GM19025 (cell line): ENCODE data around the gene CACNA2D2.

Source experiments
- ATAC-seq: cut with Tn5 transposase; IDR thresholded peaks from one replicate; pipeline ENCODE4 v1.9.1; 2021; ENCODE audit warnings: mild to moderate bottlenecking, low read depth, moderate library complexity; ENCODE audit not compliant: unreplicated experiment

Gene CACNA2D2

DNA sequence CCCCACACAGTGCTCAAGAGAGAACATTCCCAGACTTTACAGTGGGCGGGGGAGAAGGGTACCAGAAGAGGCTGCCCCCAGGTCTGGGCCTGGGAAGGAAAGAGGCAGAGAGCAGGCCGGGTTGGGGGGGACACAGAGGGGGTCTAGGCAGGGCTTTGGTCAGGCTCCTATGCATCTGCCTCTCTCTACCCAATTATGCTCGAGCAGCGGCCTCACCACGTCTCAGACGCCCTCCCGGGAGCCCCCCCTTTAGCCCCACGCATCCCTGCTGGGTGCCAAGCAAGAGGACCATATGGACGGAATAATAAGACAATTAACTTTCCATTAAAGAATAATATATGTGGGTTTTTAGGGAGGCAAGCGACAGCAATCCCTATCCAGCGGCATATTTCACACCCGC is 32.8 kb downstream of the CACNA2D2 start:
- ATAC-seq, result no peak

DNA sequence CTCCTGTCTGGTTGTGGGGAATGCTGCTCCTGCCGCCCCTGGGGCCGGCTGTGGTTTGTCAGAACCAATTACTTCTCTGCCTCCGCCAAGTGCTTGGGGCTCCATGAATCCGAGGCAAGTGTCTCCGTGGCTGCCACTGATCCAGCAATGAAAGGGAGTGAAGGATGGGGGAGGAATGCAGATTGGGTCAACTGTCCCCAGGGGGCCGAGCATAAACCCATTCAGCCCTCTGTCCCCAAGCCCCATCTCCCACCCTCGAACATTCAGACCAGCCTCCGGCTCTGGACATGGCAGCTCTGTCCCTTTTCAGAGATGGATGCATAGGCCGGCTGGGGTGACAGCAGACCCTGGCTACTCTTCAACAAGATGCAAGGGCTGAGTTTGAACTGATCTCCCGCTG is 35.5 kb downstream of the CACNA2D2 start:
- ATAC-seq, result no peak

DNA sequence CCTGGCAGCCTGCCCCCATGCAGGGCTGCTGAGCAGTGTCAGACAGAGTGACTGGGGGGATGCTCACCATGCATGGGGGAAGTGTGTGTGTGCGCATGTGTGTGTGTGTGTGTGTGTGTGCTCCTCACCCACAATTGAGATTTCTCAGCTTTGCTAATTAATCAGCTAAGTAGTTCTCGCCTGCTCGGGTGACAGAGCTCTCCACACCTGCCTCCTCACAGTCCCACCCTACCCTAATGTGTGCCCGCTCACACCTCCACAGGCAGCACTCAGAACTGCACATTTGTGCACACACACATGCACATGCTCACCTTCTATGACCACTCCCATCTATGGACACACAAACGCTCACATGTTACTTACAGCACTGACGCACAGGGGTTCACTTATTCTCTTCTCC is 37.3 kb downstream of the CACNA2D2 start:
- ATAC-seq, result no peak

DNA sequence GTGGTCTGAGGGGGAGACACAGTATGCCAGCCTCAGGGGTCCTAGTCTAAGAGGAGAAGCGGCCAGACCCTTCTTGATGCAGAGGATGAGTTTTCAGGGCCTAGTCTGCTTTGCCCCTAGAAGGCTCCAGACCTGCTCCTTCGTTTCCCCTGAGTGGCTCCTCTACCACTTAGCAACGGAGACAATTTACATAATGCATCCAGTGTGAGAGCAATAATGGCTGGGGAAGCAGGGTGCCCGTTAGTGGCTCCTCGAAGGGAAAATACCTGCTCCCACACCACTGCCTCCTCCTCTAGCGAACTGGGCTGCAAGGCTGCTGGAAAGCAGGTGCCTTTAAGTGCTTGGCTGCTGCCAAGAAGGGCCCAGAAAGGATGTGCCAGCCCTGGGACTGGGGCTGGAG is 38.9 kb downstream of the CACNA2D2 start:
- ATAC-seq, result no peak

DNA sequence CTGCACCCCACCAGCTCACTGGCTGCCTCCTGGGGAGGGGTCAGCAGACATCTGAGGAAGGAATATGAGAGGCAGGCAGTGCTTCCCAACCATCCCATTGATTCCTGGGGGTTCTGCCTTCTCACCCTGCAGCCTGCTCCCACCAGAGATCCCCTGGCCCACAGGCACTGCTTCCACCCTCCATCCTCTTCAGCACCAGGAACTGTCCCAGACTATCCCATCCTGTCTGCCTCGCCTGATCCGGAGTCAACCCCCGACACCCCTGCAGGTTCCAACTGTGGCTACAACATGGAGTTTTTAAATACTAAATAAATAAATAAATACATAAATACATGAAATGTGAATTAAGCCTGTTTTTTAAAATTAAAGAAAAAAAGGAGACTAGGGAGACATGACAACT is 43.6 kb downstream of the CACNA2D2 start:
- no peak for ATAC-seq

DNA sequence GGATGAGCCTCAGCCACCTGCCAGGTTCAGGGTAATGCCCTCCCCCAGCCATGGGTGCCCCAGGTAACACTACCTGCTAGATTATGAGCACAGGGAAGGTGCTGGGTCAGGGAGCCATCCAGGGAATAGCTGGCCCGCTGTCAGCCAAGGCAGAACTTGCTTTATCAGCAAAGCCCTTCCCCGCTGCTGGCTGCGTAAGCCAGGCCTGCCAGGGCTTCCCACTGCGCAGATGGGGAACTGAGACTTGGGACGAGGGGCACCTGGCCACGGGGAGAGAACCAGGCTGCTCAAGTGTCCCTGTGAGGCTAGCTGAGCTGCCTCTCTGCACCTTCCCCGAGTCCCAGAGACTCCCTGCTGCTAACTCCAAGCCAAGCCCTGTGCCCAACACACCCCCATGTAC is 45.4 kb downstream of the CACNA2D2 start:
- no peak for ATAC-seq

DNA sequence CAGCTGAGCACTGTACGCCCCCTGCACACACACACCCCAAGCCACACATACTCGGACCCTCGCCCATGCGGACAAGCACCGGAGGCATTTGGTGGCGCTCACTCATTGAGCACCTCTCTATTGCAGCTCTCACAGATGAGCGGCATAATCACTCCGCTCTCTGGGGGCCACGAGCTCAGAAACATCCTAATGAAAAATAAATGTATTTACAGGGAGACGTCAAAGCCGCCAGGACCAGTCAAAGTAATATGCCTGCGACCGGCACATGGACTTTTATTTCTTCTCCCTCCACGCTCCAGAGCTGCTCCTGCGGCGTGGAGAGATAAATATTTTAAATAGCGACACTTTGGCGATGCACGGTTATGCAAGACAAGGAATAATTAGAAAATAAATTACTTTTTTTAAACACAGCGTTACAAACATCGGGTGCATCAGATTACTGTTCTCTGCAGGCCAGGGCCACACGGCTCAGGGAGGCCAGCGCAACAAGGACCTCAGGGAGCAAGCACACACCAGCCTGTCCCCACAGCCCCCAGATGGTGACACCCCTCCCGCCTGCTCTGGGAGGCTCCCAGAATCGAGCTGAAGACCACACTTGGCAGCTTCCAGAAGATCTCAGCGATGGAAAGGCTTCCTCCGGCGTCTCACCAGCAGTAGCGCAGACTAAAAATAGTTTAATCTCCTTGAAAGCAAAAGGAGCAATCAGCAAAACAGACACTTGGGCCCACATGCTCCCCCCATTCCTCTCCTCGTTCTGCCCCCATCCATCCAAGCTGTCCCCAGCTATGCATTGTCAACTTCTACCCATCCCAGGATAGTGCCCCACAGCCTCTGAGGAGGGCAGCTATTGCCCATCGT is 48.0 kb downstream of the CACNA2D2 start:
- ATAC-seq, result no peak

DNA sequence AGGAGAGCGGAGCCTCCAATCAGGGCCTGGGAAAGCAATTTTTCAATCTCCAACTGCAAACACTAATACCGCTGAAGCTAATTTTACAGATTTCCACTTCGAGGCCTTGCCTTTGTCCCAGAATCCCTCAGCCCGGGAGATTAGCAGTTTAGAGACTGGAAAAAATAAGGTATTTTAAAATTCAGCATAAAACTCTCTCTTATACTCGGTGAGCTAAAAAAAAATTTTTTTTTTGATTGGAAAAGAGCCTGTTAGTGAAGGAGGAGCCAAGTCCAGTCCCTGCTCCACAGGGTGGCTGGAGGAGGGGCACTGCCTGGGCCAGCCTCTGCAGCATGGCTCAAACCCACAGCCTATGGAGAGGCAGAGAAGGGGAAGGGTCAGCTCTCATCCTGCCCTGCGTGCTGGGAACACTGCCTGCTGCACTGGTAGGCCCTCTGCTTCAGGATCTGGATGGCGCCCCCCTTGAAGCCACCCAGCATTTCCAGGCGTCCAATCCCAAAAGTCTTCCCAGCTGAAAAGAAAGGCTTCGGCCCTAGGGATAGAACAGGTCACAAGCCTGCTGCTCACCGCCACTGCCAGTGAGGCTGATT is 48.9 kb downstream of the CACNA2D2 start:
- ATAC-seq, result no peak

DNA sequence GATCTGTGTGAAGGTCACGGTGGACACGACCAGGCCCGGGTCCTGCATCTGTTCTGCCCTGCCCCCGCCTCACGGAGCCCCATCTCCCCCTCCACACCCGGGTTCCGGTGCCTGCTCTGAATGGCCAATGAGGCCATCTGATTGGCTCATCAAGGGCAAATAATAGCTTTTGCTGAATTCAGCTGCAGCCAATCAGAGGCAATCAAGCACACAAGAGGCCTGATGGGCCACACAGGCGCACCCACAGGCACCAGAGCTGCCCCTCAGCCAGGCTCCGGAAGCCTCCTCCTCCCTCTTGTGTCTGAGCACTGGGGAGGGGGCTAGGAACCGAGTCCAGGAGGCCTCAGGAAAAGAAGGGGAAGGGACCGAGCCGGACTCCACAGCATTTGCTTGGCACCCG is 49.5 kb downstream of the CACNA2D2 start:
- no peak for ATAC-seq

DNA sequence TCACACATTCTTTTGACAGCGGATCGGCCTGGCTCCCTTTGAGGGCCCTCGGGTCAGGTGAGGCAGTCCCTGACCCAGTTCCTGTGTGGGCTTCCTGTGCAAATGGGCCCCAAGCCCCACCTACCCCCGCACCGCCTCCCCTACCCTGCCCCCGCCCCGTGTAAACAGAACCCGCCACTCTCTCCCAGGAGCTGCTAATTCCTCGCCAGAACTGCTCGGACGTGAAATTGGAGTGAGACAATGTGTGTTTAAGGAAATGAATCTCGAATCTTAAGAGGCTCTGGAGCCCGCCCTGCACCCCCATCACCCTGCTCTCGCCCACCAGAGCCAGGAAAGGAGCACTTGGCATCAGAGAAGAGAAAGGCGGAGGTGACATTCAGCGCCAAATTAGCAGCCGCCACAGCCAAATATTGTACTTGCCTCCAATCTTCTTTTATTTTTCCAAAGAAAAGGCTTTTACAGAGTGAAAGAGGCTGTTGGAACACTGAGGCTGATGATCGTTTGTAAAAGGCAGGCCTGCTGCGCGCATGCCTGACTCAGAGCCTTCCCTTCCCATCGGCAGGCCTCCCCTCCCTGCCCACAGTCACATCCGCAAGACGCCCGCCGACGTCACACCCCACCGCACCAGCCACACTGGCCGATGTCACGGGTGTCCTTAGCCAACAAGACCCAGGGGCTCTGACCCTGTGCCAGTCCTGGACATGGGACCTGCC is 53.1 kb downstream of the CACNA2D2 start:
- ATAC-seq, result no peak

DNA sequence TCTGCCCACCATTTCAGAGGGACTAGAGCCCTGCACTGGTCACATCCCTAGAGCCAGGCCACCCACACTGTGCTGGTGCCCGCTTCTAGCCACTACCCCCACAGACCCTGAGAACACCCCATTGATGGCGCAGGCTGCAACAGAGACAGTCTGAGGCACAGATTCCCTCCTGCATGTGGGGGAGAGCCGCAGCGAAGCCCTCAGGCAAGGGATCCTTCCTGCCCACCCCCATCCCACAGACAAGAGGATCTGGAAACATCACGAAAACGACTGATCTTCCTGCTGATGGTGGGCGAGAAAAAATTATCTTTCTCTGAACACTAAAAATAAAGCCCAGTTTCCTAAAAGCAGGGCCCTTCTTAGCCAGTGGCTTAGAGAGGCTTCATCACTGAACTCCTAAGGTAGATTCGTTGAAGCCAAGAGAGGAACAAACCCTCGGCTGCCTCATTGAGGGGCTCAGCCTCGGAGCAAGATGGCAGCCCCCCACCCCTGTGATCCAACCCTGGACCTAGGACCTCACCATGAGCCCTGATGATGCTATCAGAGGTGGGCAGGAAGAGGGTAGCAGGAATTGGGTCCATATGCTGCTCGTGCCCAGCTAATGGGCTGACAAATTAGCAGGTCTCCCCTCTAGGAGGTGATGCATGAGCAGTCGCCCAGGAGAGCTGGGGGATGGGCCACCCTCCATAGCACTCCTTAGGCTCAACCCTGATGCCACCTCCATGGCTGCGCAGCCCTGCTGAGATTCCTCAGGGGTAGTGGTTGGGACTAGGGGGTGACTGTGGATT is 54.5 kb downstream of the CACNA2D2 start:
- no peak for ATAC-seq

DNA sequence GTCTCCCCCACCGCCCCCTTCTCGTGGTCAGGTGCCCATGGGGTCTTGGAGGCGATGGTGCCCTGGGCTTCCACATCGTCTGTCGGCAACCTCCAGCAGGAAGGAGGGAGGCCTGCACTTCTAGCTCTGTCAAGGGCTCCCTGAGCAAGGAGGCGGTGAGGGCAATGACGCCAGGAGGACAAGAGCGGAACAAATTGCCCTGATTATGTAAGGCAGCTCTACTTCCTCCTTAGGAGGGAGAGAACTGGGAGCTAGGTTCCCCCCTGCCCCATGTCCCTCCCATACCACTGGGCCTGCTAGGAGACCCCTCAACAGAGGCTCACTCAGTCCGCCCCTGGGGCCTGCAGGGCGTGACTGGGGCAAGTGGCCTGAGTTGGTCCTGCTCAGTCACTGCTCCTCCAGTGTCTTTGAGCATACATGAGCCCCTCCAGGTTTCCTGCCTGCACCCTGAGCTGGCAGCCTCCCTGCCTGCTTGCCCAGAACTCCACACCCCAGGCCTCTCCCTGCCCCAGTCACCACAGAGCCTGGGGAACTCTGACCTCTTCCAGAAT is 56.1 kb downstream of the CACNA2D2 start:
- no peak for ATAC-seq

DNA sequence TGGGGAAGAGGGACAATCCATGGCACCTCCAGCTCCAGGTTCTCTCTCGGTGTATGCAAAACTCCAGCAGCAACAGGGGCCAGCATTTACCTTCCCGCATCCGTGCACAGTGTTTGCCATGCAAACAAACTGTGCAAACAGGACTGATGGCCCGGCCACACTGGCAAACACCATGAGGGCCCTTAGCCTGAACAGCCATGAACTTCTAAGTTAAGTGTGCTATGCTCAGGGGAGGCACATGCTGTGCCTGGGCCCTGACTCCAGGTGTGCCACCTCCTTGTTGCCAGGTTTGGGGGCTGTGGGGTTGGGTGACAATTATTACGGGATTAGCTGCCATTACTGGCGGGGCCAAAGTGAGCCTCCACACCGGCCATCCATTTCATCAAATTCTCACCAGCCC is 57.5 kb downstream of the CACNA2D2 start:
- no peak for ATAC-seq

DNA sequence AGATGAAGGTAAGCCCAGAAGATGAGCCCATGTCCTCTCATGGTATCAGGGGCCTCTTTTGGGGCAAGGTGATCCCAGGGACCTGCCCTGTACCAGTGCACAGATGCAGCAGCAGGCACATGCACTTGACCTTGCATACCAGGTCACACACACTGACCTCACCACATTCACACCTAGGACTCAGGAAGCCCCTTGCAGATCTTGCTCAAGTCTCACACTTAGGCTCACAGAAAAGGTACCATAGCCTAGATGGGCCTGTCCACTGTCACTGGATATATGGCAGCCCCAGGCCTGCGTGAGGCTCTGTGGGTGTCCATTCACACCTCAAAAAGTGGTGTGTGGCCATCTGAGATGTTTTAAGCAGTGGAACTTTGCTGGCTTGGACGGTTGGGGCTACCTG is 58.7 kb downstream of the CACNA2D2 start:
- ATAC-seq, result no peak

DNA sequence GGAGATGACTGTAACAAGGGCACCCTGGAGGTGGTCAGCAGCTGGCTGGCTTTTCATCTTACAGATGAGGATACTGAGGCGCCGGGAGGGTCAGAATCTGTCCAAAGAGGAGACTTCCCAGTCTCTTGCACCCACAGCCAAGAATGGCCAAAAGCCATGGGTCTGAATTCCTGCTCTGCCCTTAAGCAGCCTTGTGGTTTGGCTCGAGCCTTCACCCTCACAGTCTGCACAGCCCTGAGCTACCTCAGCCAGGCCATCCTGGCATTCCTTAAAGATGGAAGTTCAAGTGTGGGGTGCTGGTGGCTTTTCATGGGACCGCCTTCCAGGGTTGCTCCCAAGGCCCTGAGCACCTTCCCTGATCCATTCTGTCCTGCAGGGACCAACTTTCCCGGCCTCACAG is 59.2 kb downstream of the CACNA2D2 start:
- no peak for ATAC-seq

DNA sequence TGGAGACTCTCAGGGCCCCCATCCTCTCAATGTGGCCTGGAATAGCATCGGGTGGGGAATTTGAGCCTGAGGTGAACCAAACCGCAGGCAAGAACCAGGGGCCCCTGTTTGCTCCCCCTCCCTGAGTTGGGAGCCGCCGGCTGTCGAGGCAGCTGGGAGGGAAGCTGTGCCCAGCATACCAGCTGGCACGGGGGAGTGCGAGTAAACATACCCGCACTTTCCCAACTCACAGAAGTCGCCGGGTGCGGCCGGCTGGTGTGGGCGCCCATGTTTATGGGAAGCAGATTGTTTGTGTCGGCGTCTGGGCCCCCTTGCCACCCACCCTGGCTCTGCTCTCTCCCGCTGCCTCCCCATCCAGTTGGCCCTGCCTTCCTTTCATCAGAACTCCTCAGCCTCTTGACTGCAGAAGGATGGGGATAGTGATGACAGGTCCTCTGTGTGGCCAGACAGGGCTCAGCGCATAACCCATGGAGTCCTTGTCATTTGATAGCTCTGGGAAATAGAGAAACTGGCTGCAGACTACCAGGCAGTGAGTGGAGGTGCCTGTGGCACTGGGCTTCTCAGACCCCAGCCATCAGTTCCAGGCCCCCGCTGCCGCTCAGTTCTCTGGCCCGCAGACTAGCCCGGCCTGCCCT is 60.4 kb downstream of the CACNA2D2 start:
- no peak for ATAC-seq

DNA sequence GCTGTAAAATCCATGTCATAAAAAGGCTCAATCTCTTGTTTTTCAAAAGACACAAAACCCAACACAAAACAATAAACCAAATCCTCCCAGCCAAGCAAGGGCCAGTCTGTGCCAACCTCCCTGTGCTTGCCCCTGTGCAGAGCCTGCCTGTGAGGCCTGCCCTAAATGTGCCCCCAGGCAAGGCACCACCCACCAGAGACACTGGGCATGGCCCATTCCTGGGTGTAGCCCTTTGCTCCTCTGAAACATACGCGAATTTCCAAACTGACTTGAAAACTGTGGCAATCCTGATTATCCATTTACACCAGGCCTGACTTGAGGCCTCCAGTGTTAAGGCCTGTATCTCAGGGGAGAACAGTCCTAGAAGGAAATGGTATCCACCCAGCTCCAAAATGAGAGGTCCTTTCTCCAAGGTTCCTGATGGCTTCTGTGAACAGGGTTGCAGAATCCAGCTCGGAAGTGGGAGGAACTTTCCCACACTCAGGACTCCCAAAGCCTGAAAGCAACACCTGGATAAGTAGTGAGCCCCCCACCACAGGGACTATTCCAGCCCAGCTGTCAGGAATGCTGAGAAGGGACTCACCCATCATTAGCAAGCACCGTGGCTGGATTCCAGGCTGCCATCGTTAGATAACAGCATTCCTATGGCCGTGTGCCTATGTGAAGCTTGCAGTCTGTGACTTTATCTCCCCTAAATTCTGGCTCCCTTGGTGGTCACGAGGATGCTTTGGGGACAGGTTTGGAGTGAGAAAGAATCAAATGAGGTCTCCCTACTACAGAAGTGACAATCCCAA is 61.8 kb downstream of the CACNA2D2 start:
- no peak for ATAC-seq

DNA sequence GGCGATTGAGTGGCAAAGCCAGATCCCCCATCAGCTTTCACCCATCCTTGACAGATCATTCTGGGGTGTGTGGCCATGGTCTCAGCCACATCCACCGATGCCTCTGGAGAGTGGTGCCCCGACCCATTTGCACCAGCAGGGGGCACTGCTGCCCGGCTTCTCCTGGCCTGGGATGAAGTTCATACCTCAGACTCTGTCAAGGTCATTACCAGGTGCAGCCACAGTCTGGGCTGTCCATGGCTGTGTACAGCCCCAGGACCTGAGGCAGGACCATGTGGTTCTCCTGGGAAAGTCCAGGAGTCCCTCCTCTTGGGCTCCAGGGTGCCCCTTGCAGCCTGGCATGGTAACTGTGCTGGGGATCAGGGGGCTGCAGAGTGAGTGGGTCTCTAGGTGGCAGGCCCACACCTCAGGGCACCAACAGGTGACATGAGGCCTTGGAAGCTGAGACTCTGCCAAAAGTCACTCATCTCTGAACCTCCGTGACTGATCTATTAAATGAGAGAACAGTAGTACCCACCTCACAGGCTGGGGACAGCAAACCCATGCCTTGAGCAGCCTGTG is 67.2 kb downstream of the CACNA2D2 start:
- no peak for ATAC-seq
